ENCODE data around the gene CDKN1C.

DNA sequence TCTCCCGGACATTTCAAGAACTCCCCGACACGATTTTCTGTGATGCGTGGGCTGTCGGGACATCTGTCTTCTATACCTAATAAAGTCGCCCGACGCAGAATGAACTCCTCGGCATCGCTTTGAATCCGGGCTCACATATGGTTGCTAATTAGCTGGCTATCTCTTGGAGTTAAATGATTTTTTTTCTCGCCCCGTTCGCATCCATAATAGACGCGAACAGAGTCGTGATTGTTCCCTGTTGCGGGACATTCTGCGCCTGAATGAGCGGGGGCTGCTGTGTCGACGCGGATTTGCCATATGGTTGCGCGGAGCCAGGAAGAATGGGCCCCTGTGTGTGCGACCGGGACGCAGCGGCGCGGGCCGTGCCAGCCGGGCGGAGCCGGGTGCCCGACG is 16.4 kb downstream of the CDKN1C start:
- TF ChIP-seq CTCF (IDR thresholded peaks at IDR 0.05; ENCODE audit: insufficient read depth, low read length) = no peak
- no peak for TF ChIP-seq POLR2AphosphoS5 (IDR thresholded peaks at IDR 0.05; ENCODE audit: low read depth)
